ENCODE data around the gene WDR13.
"Not testable (repeated sequence)": the region's sequence is repeated elsewhere in the genome, so short reads cannot be mapped to it uniquely, and the experiment has no call there.

DNA sequence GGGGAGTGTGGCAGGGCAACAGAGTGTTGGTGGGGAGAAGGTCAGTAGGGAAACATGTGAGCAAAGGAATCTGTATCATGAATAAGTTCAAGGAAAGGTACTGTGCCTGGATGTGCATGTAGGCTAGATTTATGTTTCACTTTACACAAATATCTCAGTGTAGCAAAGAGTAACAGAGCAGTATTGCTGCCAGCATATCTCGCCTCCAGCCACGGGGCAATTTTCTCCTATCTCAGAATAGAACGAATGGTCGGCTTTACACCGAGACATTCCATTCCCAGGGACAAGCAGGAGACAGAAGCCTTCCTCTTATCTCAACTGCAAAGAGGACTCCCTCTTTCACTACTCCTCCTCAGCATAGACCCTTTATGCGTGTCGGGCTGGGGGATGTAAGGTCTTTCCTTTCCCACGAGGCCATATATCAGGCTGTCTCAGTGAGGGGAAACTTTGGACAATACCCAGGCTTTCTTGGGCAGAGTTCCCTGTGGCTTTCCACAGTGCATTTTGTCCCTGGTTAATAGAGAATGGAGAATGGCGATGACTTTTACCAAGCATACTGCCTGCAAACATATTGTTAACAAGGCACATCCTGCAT, 41.5 kb upstream of the WDR13 start:
- not testable (repeated sequence) for TF ChIP-seq EZH2 (IDR thresholded peaks at IDR 0.05); POLR2AphosphoS5 (IDR thresholded peaks at IDR 0.05; ENCODE audit: borderline replicate concordance, low read depth, low read length)
